PC-3 (cell line): ENCODE data around the gene CAMK2A. TPM values are rescaled to one million over a fixed set of nuclear protein-coding genes. Genes with fewer than 3 reads are reported as not detected.
A peak's percentile ranks its signal among the peaks of the same experiment; 100 is the strongest.

Source experiments
- ATAC-seq: fragments of 200-7000 bp; cut with Tn5 transposase; 2 replicates; pipeline ENCODE4 v1.9.1; 2020; ENCODE audit warnings: mild to moderate bottlenecking, moderate library complexity
- BruUV-seq: library from RNA; stranded (reverse); fragments of 400-500 nt; replicated peaks from 2 replicates; lab custom pipeline; 2021; lab: Mats Ljungman, UMichigan
- CTCF ChIA-PET: fragments of 300-600 bp; sonication (Branson Sonifier 250); formaldehyde crosslinking; loops from one replicate; lab custom pipeline; 2022; ENCODE audit warnings: antibody characterized with exemption; lab: Charles Lee
- POLR2A ChIA-PET: fragments of 300-600 bp; sonication (Branson Sonifier 250); formaldehyde crosslinking; loops from one replicate; lab custom pipeline; 2022; ENCODE audit warnings: antibody characterized with exemption; ENCODE audit not compliant: unreplicated experiment; lab: Charles Lee
- DNase-seq: peaks from one replicate; pipeline ENCODE4 v3.0.0-alpha.2; 2015
- H2AFZ ChIP-seq: fragments of 300-600 bp; sonication (generic); 2 replicates; pipeline ENCODE4 v1.6.0; 2016; ENCODE audit warnings: antibody characterized with exemption, low read length
- H3F3A ChIP-seq: fragments of 300-600 bp; sonication (generic); one replicate; pipeline ENCODE4 v1.6.0; 2017; ENCODE audit warnings: antibody characterized with exemption, low read length, control low read depth, mild to moderate bottlenecking; ENCODE audit not compliant: unreplicated experiment
- H3K27ac ChIP-seq: fragments of 300-600 bp; sonication (generic); 2 replicates; pipeline ENCODE4 v1.5.1; 2016; ENCODE audit warnings: mild to moderate bottlenecking, low read length
- H3K27me3 ChIP-seq: fragments of 300-600 bp; sonication (generic); 2 replicates; pipeline ENCODE4 v1.6.1; 2016; ENCODE audit warnings: low read length, mixed read lengths
- H3K36me3 ChIP-seq: fragments of 300-600 bp; sonication (generic); 2 replicates; pipeline ENCODE4 v1.6.1; 2016; ENCODE audit warnings: low read depth, mixed run types, low read length, mixed read lengths
- H3K4me1 ChIP-seq: fragments of 300-600 bp; sonication (generic); 2 replicates; pipeline ENCODE4 v1.5.1; 2016; ENCODE audit warnings: low read length; ENCODE audit not compliant: insufficient read depth
- H3K4me2 ChIP-seq: fragments of 300-600 bp; sonication (generic); 2 replicates; pipeline ENCODE4 v1.6.0; 2016; ENCODE audit warnings: low read length
- H3K4me3 ChIP-seq: fragments of 300-600 bp; sonication (generic); 2 replicates; pipeline ENCODE4 v1.5.1; 2016; ENCODE audit warnings: mild to moderate bottlenecking, low read length, mixed read lengths
- H3K79me2 ChIP-seq: fragments of 300-600 bp; sonication (generic); 2 replicates; pipeline ENCODE4 v1.6.1; 2017; ENCODE audit warnings: low read length, mixed read lengths
- H3K9ac ChIP-seq: fragments of 300-600 bp; sonication (generic); 2 replicates; pipeline ENCODE4 v1.6.0; 2016; ENCODE audit warnings: mild to moderate bottlenecking, low read length
- H3K9me2 ChIP-seq: fragments of 300-600 bp; sonication (generic); replicated peaks from 2 replicates; pipeline ENCODE4 v1.6.1; 2016; ENCODE audit warnings: mixed run types, low read length, mixed read lengths
- H3K9me3 ChIP-seq: fragments of 300-600 bp; sonication (generic); 2 replicates; pipeline ENCODE4 v1.6.1; 2016; ENCODE audit warnings: low read length, mixed read lengths
- H4K20me1 ChIP-seq: fragments of 300-600 bp; sonication (generic); 2 replicates; pipeline ENCODE4 v1.6.1; 2016; ENCODE audit warnings: low read length, mixed read lengths
- EZH2 ChIP-seq: fragments of 300-600 bp; sonication (generic); IDR thresholded peaks from one replicate; pipeline ENCODE4 v1.6.1; 2017; ENCODE audit warnings: antibody characterized with exemption, mild to moderate bottlenecking, low read length; ENCODE audit not compliant: unreplicated experiment
- EZH2phosphoT487 ChIP-seq: fragments of 300-600 bp; sonication (generic); IDR thresholded peaks from 2 replicates; pipeline ENCODE4 v1.6.1; 2018; ENCODE audit warnings: mild to moderate bottlenecking, antibody characterized with exemption, low read length, borderline replicate concordance
- intact Hi-C: fragments of 100-400 bp; cut with micrococcal nuclease; formaldehyde crosslinking; loops from 2 replicates; pipeline ENCODE4 v1.9.0; 2023
- total RNA-seq: library from RNA; depleted of rRNA; stranded (reverse); fragments of >200 nt; gene quantifications from 2 replicates; pipeline ENCODE4 v1.2.3, GENCODE V29; 2014
- TF ChIP-seq, protein P1 (sequence below): fragments of 300-600 bp; sonication (generic); conservative IDR thresholded peaks from 2 replicates; pipeline ENCODE4 v1.5.1; 2017; ENCODE audit warnings: antibody characterized with exemption, low read depth, mild to moderate bottlenecking, low read length

The CAMK2A gene
- total RNA-seq, 1 experiment from 2014 or later, result 0.15 TPM

DNA sequence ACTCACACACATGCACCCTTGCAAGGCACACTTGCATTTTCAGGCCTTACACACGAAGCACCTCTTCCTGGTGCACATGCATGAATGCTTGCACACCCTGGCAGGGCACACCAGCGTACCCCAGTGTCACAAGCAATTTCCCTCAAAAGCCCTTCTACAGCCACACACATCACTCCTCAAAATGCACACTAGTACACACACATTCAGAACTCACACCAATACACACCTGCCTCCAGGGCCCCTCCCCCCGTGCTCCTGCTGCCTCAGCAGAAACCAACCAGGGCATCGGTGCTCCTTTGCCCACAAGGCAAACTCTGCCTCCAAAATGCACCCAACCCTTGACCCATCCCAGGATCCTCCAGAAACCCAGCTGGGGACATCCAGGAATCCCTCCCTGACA, 1.2 kb downstream of the CAMK2A start:
- ChIA-PET POLR2A (interaction anchor here (0.7 kb wide), 1 partner anchor 63 kb away, joined by 23 read pairs; no protein-coding TSS in a partner anchor), CTCF (interaction anchor here (0.6 to 0.7 kb wide), 3 partner anchors 8 to 19 kb away, joined by 3 to 8 read pairs (median 3); no protein-coding TSS in a partner anchor)
- Histone ChIP-seq H3K36me3 (no peaks in the 10 kb centered on the region), H3K4me1 (no peaks in the 10 kb centered on the region), H4K20me1 (no peaks in the 10 kb centered on the region), H3F3A (no peaks in the 10 kb centered on the region), H3K4me3 (no peak overlapping the region), H3K4me2 (no peak overlapping the region), H3K9me2 (no peaks in the 10 kb centered on the region), H3K9me3 (no peaks in the 10 kb centered on the region), H3K27ac (no peak overlapping the region), H3K9ac (no peak overlapping the region), H2AFZ (no peak overlapping the region), H3K27me3 (no peaks in the 10 kb centered on the region; the same call in 1 of the 2 replicates), H3K79me2 (no peaks in the 10 kb centered on the region)
- intact Hi-C loops, result no loop called here
- BruUV-seq, result no TSS peak
- TF ChIP-seq EZH2 (no peak), EZH2phosphoT487 (no peak)
- TF ChIP-seq, protein P1, sequence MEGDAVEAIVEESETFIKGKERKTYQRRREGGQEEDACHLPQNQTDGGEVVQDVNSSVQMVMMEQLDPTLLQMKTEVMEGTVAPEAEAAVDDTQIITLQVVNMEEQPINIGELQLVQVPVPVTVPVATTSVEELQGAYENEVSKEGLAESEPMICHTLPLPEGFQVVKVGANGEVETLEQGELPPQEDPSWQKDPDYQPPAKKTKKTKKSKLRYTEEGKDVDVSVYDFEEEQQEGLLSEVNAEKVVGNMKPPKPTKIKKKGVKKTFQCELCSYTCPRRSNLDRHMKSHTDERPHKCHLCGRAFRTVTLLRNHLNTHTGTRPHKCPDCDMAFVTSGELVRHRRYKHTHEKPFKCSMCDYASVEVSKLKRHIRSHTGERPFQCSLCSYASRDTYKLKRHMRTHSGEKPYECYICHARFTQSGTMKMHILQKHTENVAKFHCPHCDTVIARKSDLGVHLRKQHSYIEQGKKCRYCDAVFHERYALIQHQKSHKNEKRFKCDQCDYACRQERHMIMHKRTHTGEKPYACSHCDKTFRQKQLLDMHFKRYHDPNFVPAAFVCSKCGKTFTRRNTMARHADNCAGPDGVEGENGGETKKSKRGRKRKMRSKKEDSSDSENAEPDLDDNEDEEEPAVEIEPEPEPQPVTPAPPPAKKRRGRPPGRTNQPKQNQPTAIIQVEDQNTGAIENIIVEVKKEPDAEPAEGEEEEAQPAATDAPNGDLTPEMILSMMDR, result no peak
- DNase-seq, result no peak
- no peak for ATAC-seq

DNA sequence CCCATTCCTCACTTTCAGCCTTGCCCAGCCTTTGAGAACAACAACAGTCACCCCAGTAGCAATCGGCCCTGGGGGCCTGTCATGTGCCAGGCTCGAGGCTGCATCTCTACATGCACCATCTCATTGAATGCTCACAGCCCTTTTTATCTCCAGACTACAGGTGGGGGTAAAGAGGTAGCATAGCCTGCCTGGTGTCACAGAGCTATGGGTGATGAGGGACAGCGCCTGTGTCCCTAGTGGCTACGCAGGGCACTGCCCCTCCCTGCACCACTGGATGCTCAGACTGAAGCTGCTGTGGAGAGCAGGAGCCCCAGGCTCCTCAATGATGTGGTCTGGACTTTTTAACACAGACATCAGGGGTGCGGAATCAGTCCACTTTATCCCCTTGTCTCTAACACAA, 2.8 kb downstream of the CAMK2A start:
- no peak overlapping the region for H3K4me2 ChIP-seq
- ChIA-PET POLR2A (no interaction called here), CTCF (interaction anchor here (0.7 kb wide), 1 partner anchor 30 kb away, joined by 3 read pairs; no protein-coding TSS in a partner anchor)
- H3K9ac ChIP-seq, result no peak overlapping the region
- DNase-seq, result peak; percentile 62
- TF ChIP-seq, protein P1, result peak; percentile 71
- no peak for TF ChIP-seq EZH2
- TF ChIP-seq EZH2phosphoT487, result no peak
- no peaks in the 10 kb centered on the region for H3K36me3 ChIP-seq
- H3K9me2 ChIP-seq, result no peaks in the 10 kb centered on the region
- no peaks in the 10 kb centered on the region for H3K4me1 ChIP-seq
- H4K20me1 ChIP-seq, result no peaks in the 10 kb centered on the region
- H2AFZ ChIP-seq, result no peak overlapping the region
- no peaks in the 10 kb centered on the region for H3K9me3 ChIP-seq
- H3K27ac ChIP-seq, result no peak overlapping the region
- intact Hi-C loops, result no loop called here
- no peak overlapping the region for H3K4me3 ChIP-seq
- H3K27me3 ChIP-seq, result peaks cover 7% of the 10 kb centered on the region
- no TSS peak for BruUV-seq
- peak; percentile 89 for ATAC-seq
- no peaks in the 10 kb centered on the region for H3F3A ChIP-seq
- no peaks in the 10 kb centered on the region for H3K79me2 ChIP-seq

DNA sequence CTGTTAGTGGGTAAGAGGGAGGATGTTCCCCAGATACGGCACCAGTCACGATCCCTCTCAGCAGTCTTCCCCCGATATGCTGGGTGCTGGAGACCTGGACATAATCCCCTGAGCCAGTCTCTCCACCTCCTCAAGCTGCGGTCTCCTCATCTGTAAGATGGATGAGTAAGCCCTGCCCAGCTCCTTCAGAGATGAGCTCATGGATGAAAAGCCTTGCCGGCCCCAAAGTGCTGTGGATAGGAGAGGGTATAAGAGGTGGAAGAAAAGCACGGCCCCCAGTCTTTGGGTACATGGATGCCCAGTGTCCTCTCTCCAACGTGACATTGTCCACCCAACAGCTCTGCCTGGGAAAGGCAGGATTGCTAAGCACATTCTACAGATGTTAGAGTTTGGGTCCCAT, 4.5 kb downstream of the CAMK2A start:
- H3K4me3 ChIP-seq, result no peak overlapping the region
- H3K9me3 ChIP-seq, result no peaks in the 10 kb centered on the region
- H3K27ac ChIP-seq, result no peak overlapping the region
- no peaks in the 10 kb centered on the region for H3K9me2 ChIP-seq
- ATAC-seq (no peak), DNase-seq (no peak)
- no peaks in the 10 kb centered on the region for H3K36me3 ChIP-seq
- POLR2A ChIA-PET, result no interaction called here
- H3K4me1 ChIP-seq, result no peaks in the 10 kb centered on the region
- H4K20me1 ChIP-seq, result no peaks in the 10 kb centered on the region
- H3K4me2 ChIP-seq, result no peak overlapping the region
- no peaks in the 10 kb centered on the region for H3F3A ChIP-seq
- no TSS peak for BruUV-seq
- H3K79me2 ChIP-seq, result no peaks in the 10 kb centered on the region
- TF ChIP-seq EZH2phosphoT487, result no peak
- TF ChIP-seq, protein P1, result no peak
- TF ChIP-seq EZH2, result no peak
- intact Hi-C loops, result no loop called here
- peaks cover 24% of the 10 kb centered on the region for H3K27me3 ChIP-seq
- CTCF ChIA-PET, result no interaction called here
- no peak overlapping the region for H2AFZ ChIP-seq
- H3K9ac ChIP-seq, result no peak overlapping the region
